HepG2 (cell line): ENCODE measurements around the gene KCNQ2. TPM values are rescaled to one million over a fixed set of nuclear protein-coding genes. Genes with fewer than 3 reads are reported as not detected.

Experiments
- ATAC-seq: fragments of 200-7000 bp; cut with Tn5 transposase; 3 replicates; pipeline ENCODE4 v1.9.1; 2020; ENCODE audit warnings: mild to moderate bottlenecking, moderate library complexity
- BruUV-seq: library from RNA; stranded (reverse); fragments of 400-500 nt; replicated peaks from 2 replicates; lab custom pipeline; 2021; lab: Mats Ljungman, UMichigan
- CTCF ChIA-PET: fragments of 300-600 bp; formaldehyde crosslinking; extraction: SDS; loops from one replicate; lab custom pipeline; 2021; ENCODE audit warnings: low total read pairs, inconsistent platforms, low intra/inter-chr PET ratio; lab: Yijun Ruan, JAX
- POLR2A ChIA-PET: fragments of 350-600 bp; sonication (Branson Sonifier 250); formaldehyde crosslinking; loops from one replicate; lab custom pipeline; 2020; ENCODE audit warnings: antibody characterized with exemption, inconsistent platforms; lab: Yijun Ruan, JAX
- DNase-seq: peaks from one replicate; pipeline ENCODE4 v3.0.0-alpha.2; 2015; ENCODE audit warnings: low spot score
- FAIRE-seq: peaks from 3 replicates; lab custom pipeline; 2011; peaks lifted over from hg19 to GRCh38; lab: Jason Lieb, UNC
- H2AFZ ChIP-seq: one replicate; pipeline ENCODE4 v1.6.1; 2011; ENCODE audit warnings: low read length, inconsistent platforms
- H3K27ac ChIP-seq: fragments of 300-600 bp; 3 replicates; pipeline ENCODE4 v1.8.0; 2011; ENCODE audit warnings: mixed run types, mild to moderate bottlenecking, mixed read lengths, low read length, inconsistent platforms; ENCODE audit not compliant: insufficient read depth; ENCODE audit errors: extremely low read length
- H3K27me3 ChIP-seq, 2 experiments: fragments of 200-600 bp in 1 of 2; 2 replicates in 1 of 2; 3 replicates in 1 of 2; pipeline versions ENCODE4 v1.6.0 to v1.8.0; 2011; ENCODE audit warnings: low read length in 2 of 2, mild to moderate bottlenecking in 2 of 2, moderate library complexity in 2 of 2, inconsistent platforms in 1 of 2; ENCODE audit not compliant: insufficient read depth in 2 of 2, control insufficient read depth in 1 of 2
- H3K36me3 ChIP-seq, 2 experiments: fragments of 200-600 bp in 1 of 2; replicated peaks in 1 of 2; 2 replicates in 1 of 2; 3 replicates in 1 of 2; pipeline versions ENCODE4 v1.5.1 to v1.8.0; 2011; ENCODE audit warnings: low read length in 2 of 2, inconsistent platforms in 1 of 2; ENCODE audit not compliant: insufficient read depth in 2 of 2, control insufficient read depth in 1 of 2
- H3K4me1 ChIP-seq: 2 replicates; pipeline ENCODE4 v1.5.1; 2012; ENCODE audit warnings: low read length, inconsistent platforms; ENCODE audit not compliant: insufficient read depth
- H3K4me2 ChIP-seq: 2 replicates; pipeline ENCODE4 v1.6.0; 2011; ENCODE audit warnings: low read depth, low read length, inconsistent platforms
- H3K4me3 ChIP-seq, 3 experiments: fragments of 200-600 bp in 1 of 3; sonication (generic), shearing (Covaris generic) in 1 of 3; replicated peaks in 1 of 3; 2 replicates each; pipeline ENCODE4 v1.5.1; 2011 to 2016; ENCODE audit warnings: low read length in 3 of 3, inconsistent platforms in 2 of 3, low read depth in 2 of 3, mild to moderate bottlenecking in 2 of 3, control low read depth in 1 of 3, mixed read lengths in 1 of 3; ENCODE audit not compliant: insufficient read depth in 1 of 3
- H3K79me2 ChIP-seq: one replicate; pipeline ENCODE4 v1.6.1; 2011; ENCODE audit warnings: low read length, inconsistent platforms; ENCODE audit not compliant: insufficient read depth
- H3K9ac ChIP-seq: 2 replicates; pipeline ENCODE4 v1.6.0; 2011; ENCODE audit warnings: mild to moderate bottlenecking, low read depth, low read length, inconsistent platforms; ENCODE audit not compliant: insufficient read depth
- H3K9me3 ChIP-seq: 2 replicates; pipeline ENCODE4 v1.5.1; 2012; ENCODE audit warnings: mild to moderate bottlenecking, low read length
- H4K20me1 ChIP-seq: 2 replicates; pipeline ENCODE4 v1.6.0; 2011; ENCODE audit warnings: inconsistent platforms, mild to moderate bottlenecking, low read length, moderate library complexity; ENCODE audit not compliant: insufficient read depth
- CENPBD1 ChIP-seq: sonication (generic); formaldehyde crosslinking; IDR thresholded peaks from 2 replicates; pipeline ENCODE4 v1.8.0; 2022; ENCODE audit warnings: missing genetic modification reagents, low read depth, mild to moderate bottlenecking, borderline replicate concordance
- CENPT ChIP-seq: sonication (generic); formaldehyde crosslinking; IDR thresholded peaks from 2 replicates; pipeline ENCODE4 v1.8.0; 2022; ENCODE audit warnings: low read depth, mild to moderate bottlenecking, moderate library complexity, missing genetic modification reagents
- ETS1 ChIP-seq: sonication (generic); formaldehyde crosslinking; IDR thresholded peaks from 2 replicates; pipeline ENCODE4 v1.4.0; 2020; ENCODE audit warnings: missing genetic modification reagents
- FOXA3 ChIP-seq: IDR thresholded peaks from 2 replicates; pipeline ENCODE4 v1.6.1; 2016; ENCODE audit warnings: missing genetic modification reagents, missing compliant biosample characterization
- HMGXB4 ChIP-seq, 2 experiments: sonication (generic) in 1 of 2; formaldehyde crosslinking in 1 of 2; IDR thresholded peaks; 2 replicates each; pipeline versions ENCODE4 v1.4.0 to v1.6.1; 2018 to 2020; ENCODE audit warnings: missing genetic modification reagents in 2 of 2, borderline replicate concordance in 1 of 2, low read depth in 1 of 2, mild to moderate bottlenecking in 1 of 2, missing biosample characterization in 1 of 2
- IKZF4 ChIP-seq: sonication (generic); formaldehyde crosslinking; IDR thresholded peaks from 2 replicates; pipeline ENCODE4 v1.5.1; 2020; ENCODE audit warnings: borderline replicate concordance, mild to moderate bottlenecking, low read depth, missing genetic modification reagents; ENCODE audit errors: not compliant biosample characterization
- SRSF4 ChIP-seq: fragments of 200-400 bp; formaldehyde crosslinking; IDR thresholded peaks from one replicate; pipeline ENCODE4 v1.6.1; 2018; ENCODE audit warnings: mild to moderate bottlenecking, low read depth, low read length, moderate library complexity; ENCODE audit not compliant: poor library complexity, severe bottlenecking
- ZFAT ChIP-seq: sonication (generic); formaldehyde crosslinking; conservative IDR thresholded peaks from 2 replicates; pipeline ENCODE4 v1.8.1; 2023; ENCODE audit warnings: missing genetic modification reagents, inconsistent platforms
- ZFP37 ChIP-seq: sonication (generic); formaldehyde crosslinking; IDR thresholded peaks from 2 replicates; pipeline ENCODE4 v1.4.0; 2020; ENCODE audit warnings: missing genetic modification reagents, borderline replicate concordance
- ZMYM2 ChIP-seq: sonication (generic); formaldehyde crosslinking; IDR thresholded peaks from 2 replicates; pipeline ENCODE4 v1.8.0; 2022; ENCODE audit warnings: mild to moderate bottlenecking, missing genetic modification reagents
- ZNF121 ChIP-seq: sonication (generic); formaldehyde crosslinking; IDR thresholded peaks from 2 replicates; pipeline ENCODE4 v1.5.0; 2020; ENCODE audit warnings: mild to moderate bottlenecking, missing genetic modification reagents
- ZNF251 ChIP-seq: sonication (generic); formaldehyde crosslinking; IDR thresholded peaks from 2 replicates; pipeline ENCODE4 v1.9.0; 2021; ENCODE audit warnings: mild to moderate bottlenecking, missing genetic modification reagents
- ZNF343 ChIP-seq: sonication (generic); formaldehyde crosslinking; IDR thresholded peaks from 2 replicates; pipeline ENCODE4 v1.4.0; 2020; ENCODE audit warnings: mild to moderate bottlenecking, missing genetic modification reagents
- ZNF543 ChIP-seq: sonication (generic); formaldehyde crosslinking; IDR thresholded peaks from 2 replicates; pipeline ENCODE4 v1.4.0; 2020; ENCODE audit warnings: mild to moderate bottlenecking, missing genetic modification reagents
- WGBS: methylation state at CpG from one replicate; pipeline ENCODE4 v1.1.6; 2017; ENCODE audit warnings: low lambda C conversion rate; 5-methylcytosine and 5-hydroxymethylcytosine counted together
- in situ Hi-C: cut with HindIII; loops from 2 replicates; pipeline ENCODE4 v1.10.0; 2017; ENCODE audit warnings: low pct_unique_long_range_greater_than_20kb; ENCODE audit not compliant: extremely low pct_ligation_motif_present
- intact Hi-C: fragments of 100-400 bp; cut with micrococcal nuclease; formaldehyde crosslinking; loops from one replicate; pipeline ENCODE4 v1.10.0; 2022; ENCODE audit not compliant: unreplicated experiment
- polyA plus RNA-seq, 8 experiments: library from polyadenylated mRNA; depleted of rRNA in 3 of 8; stranded (reverse) in 7 of 8; unstranded in 1 of 8; fragments of >200 nt; fragmentation: Illumina TruSeq in 4 of 8; extraction: Trizol in 4 of 8; gene quantifications; 2 replicates each; pipeline versions ENCODE4 v1.2.1 to v1.2.3, GENCODE V29; 2011 to 2016; ENCODE audit warnings: low read depth in 4 of 8, missing spikeins in 1 of 8, mixed read lengths in 1 of 8; ENCODE audit not compliant: insufficient read depth in 1 of 8
- total RNA-seq, 5 experiments: library from RNA; depleted of rRNA; stranded (reverse); fragments of >200 nt; fragmentation: Illumina TruSeq; extraction: Trizol; gene quantifications; 2 replicates each; pipeline ENCODE4 v1.2.3, GENCODE V29; 2016; ENCODE audit warnings: low read depth in 1 of 5
- TF ChIP-seq, protein P1 (sequence below): sonication (generic); formaldehyde crosslinking; IDR thresholded peaks from 2 replicates; pipeline ENCODE4 v1.5.0; 2020; ENCODE audit warnings: mild to moderate bottlenecking, missing genetic modification reagents, borderline replicate concordance
- TF ChIP-seq, protein P2 (sequence below): sonication (generic); formaldehyde crosslinking; IDR thresholded peaks from 2 replicates; pipeline ENCODE4 v1.8.1; 2023; ENCODE audit warnings: missing genetic modification reagents, mild to moderate bottlenecking, borderline replicate concordance

Gene KCNQ2
- total and polyA plus RNA-seq, 2 of the 13 experiments (the other 11 are each of a cell fraction or from before 2014, with no cell fraction given), result not detected

GRCh38 chr20:63452341-63452740 is 20.1 kb downstream of the KCNQ2 start:
- intact Hi-C loops (no loop called here), in situ Hi-C loops (no loop called here)
- Histone ChIP-seq H3K9me3 (no peaks in the 10 kb centered on the region), H3K36me3 (no peaks in the 10 kb centered on the region), H3K9ac (no peak overlapping the region), H2AFZ (no peak overlapping the region), H3K27ac (no peak overlapping the region), H3K4me2 (no peak overlapping the region), H3K27me3 (peaks cover 37 to 80% of the 10 kb centered on the region in 2 experiments), H4K20me1 (peaks cover 4% of the 10 kb centered on the region), H3K79me2 (no peaks in the 10 kb centered on the region), H3K4me3 (no peak overlapping the region), H3K4me1 (no peaks in the 10 kb centered on the region)
- DNase-seq (no peak), ATAC-seq (peak; percentile 3), FAIRE-seq (no peak)
- WGBS, result 45% methylated on average over 20 of the region's 20 CpGs
- ChIA-PET POLR2A (no interaction called here), CTCF (no interaction called here)
- BruUV-seq, result no TSS peak
- TF ChIP-seq ZNF543 (CRISPR knock-in tag), result no peak
- no peak for TF ChIP-seq IKZF4
- no peak for TF ChIP-seq ZNF121
- no peak for TF ChIP-seq FOXA3
- TF ChIP-seq ZMYM2, result no peak
- TF ChIP-seq ETS1 (CRISPR knock-in tag), result no peak
- TF ChIP-seq ZNF343 (CRISPR knock-in tag), result no peak
- no peak for TF ChIP-seq CENPBD1 (CRISPR knock-in tag)
- no peak for TF ChIP-seq CENPT (CRISPR knock-in tag)
- TF ChIP-seq ZNF251 (CRISPR knock-in tag), result 0 out of 2 replicates have a peak, but pooled peaks have one; percentile 37
- no peak for TF ChIP-seq HMGXB4 (CRISPR knock-in tag; IDR thresholded peaks at IDR 0.05; ENCODE audit: borderline replicate concordance in 1 of 2, low read depth in 1 of 2)
- no peak for TF ChIP-seq ZFAT (CRISPR knock-in tag)
- no peak for TF ChIP-seq ZFP37
- TF ChIP-seq, protein P1, sequence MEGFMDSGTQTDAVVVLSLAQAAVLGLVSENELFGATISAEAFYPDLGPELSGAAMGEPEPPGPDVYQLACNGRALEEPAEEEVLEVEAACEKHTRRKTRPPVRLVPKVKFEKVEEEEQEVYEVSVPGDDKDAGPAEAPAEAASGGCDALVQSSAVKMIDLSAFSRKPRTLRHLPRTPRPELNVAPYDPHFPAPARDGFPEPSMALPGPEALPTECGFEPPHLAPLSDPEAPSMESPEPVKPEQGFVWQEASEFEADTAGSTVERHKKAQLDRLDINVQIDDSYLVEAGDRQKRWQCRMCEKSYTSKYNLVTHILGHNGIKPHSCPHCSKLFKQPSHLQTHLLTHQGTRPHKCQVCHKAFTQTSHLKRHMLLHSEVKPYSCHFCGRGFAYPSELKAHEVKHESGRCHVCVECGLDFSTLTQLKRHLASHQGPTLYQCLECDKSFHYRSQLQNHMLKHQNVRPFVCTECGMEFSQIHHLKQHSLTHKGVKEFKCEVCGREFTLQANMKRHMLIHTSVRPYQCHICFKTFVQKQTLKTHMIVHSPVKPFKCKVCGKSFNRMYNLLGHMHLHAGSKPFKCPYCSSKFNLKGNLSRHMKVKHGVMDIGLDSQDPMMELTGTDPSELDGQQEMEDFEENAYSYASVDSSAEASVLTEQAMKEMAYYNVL (CRISPR knock-in tag), result no peak
- TF ChIP-seq, protein P2, sequence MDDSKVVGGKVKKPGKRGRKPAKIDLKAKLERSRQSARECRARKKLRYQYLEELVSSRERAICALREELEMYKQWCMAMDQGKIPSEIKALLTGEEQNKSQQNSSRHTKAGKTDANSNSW (CRISPR knock-in tag), result no peak
- TF ChIP-seq SRSF4, result no peak
